Activated CD8-positive, alpha-beta memory T cell treated with anti-CD3 and anti-CD28 coated beads, Interleukin-2, amount 50 U/mL, for 24 hours (primary cell): ENCODE data around the gene ATP6V1C2.
"Not testable (repeated sequence)": the region's sequence is repeated elsewhere in the genome, so short reads cannot be mapped to it uniquely, and the experiment has no call there.

Source experiments
- DNase-seq: peaks from one replicate; pipeline ENCODE4 v3.0.0-alpha.2; 2020; ENCODE audit errors: extremely low read depth

Gene ATP6V1C2

GRCh38 chr2:10768063-10768507 is 46.7 kb downstream of the ATP6V1C2 start:
- no peak for DNase-seq

DNA sequence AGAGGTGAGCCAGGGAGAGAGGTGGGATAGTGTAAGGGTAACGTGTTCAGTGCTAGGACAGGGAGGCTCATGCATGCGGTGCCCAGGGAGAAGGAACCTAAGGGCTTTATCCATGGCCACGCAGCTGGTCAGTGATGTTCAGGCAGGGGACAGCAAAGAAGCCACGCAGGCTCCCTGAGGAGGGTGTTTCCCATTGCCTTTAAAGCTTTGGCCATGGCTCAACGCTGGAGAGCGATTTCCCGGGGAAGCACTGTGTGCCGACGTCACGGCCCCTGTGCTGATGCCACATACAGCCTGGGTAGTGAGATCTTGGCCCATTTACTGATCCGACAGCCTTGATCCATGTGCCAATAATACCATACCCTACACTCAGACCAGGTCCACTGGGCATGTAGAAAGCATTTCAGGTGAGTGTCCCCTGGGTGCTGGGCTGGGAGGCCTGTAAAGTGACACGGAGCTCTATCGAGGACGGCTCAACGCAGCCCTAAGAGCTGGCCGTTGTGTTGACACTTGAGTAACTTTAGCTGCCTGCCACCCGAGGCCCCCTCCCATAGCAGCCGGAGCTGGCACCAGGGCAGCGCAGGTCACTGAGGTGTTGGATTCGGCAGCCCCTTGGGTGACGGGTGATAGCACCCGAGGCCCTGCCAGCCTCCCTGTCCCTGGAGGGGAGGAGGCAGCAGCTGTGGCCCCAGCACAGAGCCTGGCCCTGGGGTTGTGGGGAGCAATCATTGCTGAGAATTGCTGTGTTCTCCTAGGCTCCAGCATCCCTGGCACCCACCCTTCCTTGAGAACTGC is 49.7 kb downstream of the ATP6V1C2 start:
- DNase-seq = no peak

DNA sequence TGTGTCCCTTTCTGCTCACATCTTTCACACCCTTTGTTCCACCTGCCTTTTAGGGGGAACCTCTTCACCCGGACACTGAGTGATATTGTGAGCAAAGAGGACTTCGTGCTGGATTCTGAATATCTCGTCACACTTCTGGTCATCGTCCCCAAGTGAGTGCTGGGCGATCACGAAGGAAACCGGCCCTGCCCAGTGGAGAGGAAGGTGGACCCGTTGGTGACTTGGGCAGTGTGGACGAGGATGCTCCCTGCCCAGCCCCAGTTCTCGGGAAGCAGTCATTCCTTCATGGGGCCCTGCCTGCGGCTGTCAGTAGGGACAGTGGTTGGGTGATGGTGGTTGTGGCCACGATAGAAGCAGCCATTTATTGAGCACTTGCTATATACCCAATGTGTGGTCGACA is 50.4 kb downstream of the ATP6V1C2 start:
- no peak for DNase-seq

GRCh38 chr2:10772201-10772867 is 50.9 kb downstream of the ATP6V1C2 start:
- no peak for DNase-seq

DNA sequence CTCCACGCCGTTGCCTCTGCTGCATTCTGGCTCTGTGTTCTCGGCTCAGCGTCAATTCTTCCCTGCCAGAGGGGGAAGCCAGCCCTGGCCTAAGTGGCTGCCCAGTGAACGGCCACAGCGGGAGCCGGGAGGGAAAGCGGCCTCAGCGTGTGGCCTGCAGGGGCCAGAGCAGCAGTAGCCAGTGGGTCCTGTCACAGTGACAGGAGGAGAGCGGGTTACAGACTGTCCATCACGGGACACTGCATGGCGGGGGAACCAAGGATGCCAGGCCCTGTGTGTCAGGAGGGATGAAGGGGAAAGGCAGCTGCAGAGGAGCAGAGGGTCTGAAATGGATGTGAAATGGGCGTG is 51.4 kb downstream of the ATP6V1C2 start:
- DNase-seq = no peak

- no peak for DNase-seq
Observed at GRCh38 chr2:10773821-10774341, 52.5 kb downstream of the ATP6V1C2 start.

DNA sequence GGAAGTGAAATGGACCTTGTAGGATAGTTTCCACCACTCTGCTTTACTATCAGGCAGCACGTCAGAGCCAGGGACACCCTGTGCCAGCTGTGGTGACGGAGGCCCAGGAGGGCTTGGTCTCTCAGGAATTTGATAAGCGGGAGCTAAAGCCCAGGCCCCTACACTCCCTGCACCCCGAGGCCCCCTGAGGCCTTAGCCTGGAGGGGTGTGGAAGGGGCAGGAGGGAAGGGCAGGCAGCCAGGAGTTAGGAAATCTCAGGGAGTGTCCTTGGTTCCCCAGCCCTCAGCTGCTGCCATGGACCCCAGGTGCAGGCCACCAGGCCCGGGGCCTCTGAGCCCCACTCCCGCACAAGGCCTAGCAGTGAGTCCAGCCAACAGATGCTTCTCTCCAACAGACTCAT is 53.0 kb downstream of the ATP6V1C2 start:
- DNase-seq = no peak

DNA sequence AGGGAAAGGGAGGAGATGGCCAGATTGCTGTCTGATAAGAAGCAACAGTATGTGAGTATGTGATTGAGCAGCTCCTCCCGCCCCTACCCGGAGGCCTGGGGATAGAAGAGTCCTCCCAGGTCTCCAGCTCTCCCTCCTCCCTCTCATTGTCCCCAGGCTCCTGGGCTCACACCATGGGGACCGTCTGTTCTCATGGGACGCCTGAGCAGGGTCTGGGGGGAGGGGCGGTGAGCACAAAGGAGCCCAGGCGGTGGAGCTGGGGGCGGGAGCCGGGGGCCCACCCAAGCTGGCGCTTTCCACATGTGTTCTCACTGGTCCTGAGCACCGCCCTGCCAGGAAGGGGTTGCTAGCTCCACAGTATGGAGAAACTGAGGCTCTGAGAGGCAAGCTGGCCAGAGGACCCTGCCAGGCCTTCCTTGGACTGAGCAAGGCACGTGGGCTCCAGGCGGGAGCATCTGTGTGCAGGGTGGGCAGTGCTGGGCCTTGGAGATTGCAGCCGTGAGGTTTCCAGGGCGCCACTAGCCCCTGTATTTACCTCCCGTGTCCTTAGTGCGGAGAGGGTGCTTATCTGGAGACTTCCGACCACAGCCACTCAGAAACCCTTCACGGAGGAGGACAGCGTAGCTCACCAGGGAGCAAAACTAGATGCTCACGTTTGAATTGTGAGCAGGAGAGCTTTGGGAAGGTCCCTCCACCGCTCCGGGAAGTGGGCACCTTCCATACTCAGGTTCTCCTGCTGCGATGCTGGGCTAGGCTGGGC is 53.8 kb downstream of the ATP6V1C2 start:
- no peak for DNase-seq

GRCh38 chr2:10775831-10776230 is 54.4 kb downstream of the ATP6V1C2 start:
- no peak for DNase-seq

DNA sequence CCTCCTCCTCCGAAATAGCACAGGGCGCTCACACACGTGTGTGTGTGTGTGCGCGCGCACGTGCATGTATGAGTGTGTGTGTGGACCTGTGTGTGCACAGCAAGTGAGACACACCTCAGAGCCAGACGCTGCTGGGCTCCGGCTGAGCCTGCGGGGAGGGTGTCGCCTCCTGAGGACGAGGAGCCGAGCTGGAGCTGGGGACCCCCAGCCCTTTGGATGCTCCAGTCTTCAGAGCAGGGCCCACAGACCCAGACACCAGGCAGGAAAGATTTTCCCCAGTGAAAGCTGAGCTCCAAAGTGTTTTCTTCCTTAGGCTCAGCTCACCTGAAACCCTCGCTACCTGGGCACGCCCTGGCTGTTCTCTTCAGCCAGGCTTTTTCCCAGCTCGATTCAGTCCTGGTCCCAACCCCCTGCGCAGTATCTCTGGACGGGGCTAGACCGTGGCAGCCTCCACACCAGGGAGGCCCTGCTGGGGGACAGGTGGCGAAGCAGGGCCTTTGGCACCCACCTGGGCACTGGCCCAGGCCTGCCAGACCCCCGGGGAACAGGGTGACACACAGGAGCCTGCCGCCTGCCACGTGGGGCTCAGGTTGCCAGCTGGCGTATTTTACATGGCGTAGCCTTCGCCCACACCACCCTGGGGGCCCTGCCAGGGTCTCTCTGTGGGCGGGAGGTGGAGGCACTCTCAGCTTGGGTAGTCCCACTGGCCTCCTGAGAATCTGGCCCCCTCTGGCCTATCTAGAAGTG is 55.0 kb downstream of the ATP6V1C2 start:
- DNase-seq = no peak

DNA sequence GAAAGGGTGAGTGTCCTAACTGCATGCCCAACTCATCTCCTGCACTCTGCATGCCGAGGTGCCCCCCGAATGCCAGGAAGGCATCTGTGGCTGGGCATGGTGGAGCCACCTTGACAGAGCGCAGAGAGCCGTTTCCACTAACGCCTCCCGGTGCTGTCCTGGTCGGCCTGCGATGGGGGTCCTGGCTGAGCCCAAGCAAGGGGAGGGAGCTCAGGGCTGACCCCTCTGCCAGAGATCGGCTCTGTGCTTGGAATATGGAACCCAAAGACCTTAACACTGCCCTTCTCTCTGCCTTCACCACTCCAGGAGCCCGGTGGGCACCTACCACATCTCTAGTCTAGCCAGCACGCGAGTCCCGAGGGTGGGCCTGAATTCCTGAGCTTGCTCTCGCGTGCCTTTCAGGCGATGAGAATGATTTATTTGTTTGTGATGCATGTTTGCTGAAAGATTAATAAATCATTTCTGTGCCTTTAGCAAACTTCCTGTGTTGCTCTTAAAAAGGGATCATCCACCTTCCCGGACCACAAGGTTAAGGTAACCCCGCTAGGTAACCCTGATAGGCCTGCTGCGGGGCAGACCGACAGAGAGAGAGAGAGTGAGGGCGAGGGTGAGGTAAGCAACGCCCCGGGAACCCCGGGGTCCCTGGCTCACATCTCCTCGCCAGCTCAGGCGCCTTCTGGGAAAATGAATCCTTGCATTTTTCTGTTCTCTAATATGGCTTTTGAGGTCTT is 55.8 kb downstream of the ATP6V1C2 start:
- no peak for DNase-seq

- DNase-seq = no peak
Observed at GRCh38 chr2:10777842-10778723, 56.7 kb downstream of the ATP6V1C2 start.

DNA sequence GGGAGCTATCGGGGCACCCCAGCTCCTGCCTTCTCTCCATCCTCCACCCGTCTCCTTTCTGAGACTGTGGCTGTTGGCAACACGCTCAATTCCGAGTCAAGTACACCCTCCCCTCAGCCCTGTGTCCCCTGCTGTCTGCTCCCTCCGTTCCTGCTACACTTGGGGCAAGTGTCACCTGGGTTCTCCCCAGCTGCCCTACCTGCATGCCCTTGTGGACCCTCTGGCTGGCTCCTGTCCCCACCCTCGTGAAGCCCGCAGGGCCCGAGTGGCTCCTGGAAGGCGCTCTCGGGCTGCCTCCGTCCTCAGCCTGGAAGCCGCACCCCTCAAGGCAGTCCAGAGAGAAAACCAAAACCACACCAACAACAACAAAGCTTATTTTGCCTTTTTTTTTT is 57.3 kb downstream of the ATP6V1C2 start:
- DNase-seq = no peak

GRCh38 chr2:10779776-10780490 is 58.5 kb downstream of the ATP6V1C2 start:
- DNase-seq = no peak

DNA sequence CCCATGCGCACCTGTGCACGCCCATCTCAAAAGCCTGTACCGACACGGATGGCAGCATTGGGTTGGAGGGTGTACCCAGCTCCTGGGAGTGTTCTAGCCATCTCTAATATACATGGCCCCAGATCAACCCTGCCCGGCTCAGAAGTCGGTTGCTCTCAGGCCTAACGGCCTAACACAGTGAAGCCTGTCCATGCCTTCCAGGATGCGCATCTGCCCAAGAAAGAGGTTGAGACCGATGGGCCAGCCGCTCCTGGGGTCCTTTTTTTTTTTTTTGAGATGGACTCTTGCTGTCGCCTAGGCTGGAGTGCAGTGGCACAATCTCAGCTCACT is 59.0 kb downstream of the ATP6V1C2 start:
- no peak for DNase-seq

- not testable (repeated sequence) for DNase-seq
Observed at GRCh38 chr2:10780821-10781220, 59.4 kb downstream of the ATP6V1C2 start.

GRCh38 chr2:10781746-10782145 is 60.3 kb downstream of the ATP6V1C2 start:
- no peak for DNase-seq

GRCh38 chr2:10783421-10783820 is 62.0 kb downstream of the ATP6V1C2 start:
- DNase-seq = no peak

- no peak for DNase-seq
Observed at GRCh38 chr2:10784719-10785118, 63.3 kb downstream of the ATP6V1C2 start.

- DNase-seq = no peak
Observed at GRCh38 chr2:10785260-10785659, 63.8 kb downstream of the ATP6V1C2 start.
